HG02885 (cell line): Measurements from ENCODE around the gene MTA1.

Experiments used
- ATAC-seq: cut with Tn5 transposase; IDR thresholded peaks from one replicate; pipeline ENCODE4 v1.9.1; 2021; ENCODE audit warnings: mild to moderate bottlenecking; ENCODE audit not compliant: unreplicated experiment, poor library complexity

MTA1 gene

GRCh38 chr14:105503935-105504692 is 84.5 kb downstream of the MTA1 start:
- no peak for ATAC-seq

- no peak for ATAC-seq
Observed at GRCh38 chr14:105505101-105505500, 85.5 kb downstream of the MTA1 start.

- ATAC-seq, result no peak
Observed at GRCh38 chr14:105507247-105507646, 87.6 kb downstream of the MTA1 start.

GRCh38 chr14:105508069-105508468 is 88.4 kb downstream of the MTA1 start:
- no peak for ATAC-seq

- no peak for ATAC-seq
Observed at GRCh38 chr14:105508601-105509000, 89.0 kb downstream of the MTA1 start.

- ATAC-seq, result no peak
Observed at GRCh38 chr14:105517096-105517495, 97.5 kb downstream of the MTA1 start.

- ATAC-seq, result no peak
Observed at GRCh38 chr14:105519946-105520698, 100.5 kb downstream of the MTA1 start.
